Mesodermal cell (in vitro differentiated cells): Measurements from ENCODE around the gene DNAJC30.
A peak's percentile ranks its signal among the peaks of the same experiment; 100 is the strongest.
"Not testable (repeated sequence)": the region's sequence is repeated elsewhere in the genome, so short reads cannot be mapped to it uniquely, and the experiment has no call there.

Experiments used
- H3K27ac ChIP-seq: 2 replicates; pipeline ENCODE4 v1.7.0; 2013; ENCODE audit warnings: mild to moderate bottlenecking, low read depth, low read length, moderate library complexity; ENCODE audit not compliant: severe bottlenecking
- H3K36me3 ChIP-seq: 2 replicates; pipeline ENCODE4 v1.7.1; 2013; ENCODE audit warnings: mild to moderate bottlenecking, low read length, moderate library complexity; ENCODE audit not compliant: control insufficient read depth, insufficient read depth
- H3K4me1 ChIP-seq: one replicate; pipeline ENCODE4 v1.7.1; 2013; ENCODE audit warnings: mild to moderate bottlenecking, low read length; ENCODE audit not compliant: insufficient read depth, control insufficient read depth, poor library complexity, severe bottlenecking
- H3K4me3 ChIP-seq: 2 replicates; pipeline ENCODE4 v1.7.0; 2013; ENCODE audit warnings: low read length, control low read depth, mild to moderate bottlenecking; ENCODE audit not compliant: insufficient read depth, poor library complexity, severe bottlenecking; ENCODE audit errors: extremely low read depth
- H3K9me3 ChIP-seq: 2 replicates; pipeline ENCODE4 v1.7.1; 2013; ENCODE audit warnings: mild to moderate bottlenecking, low read length, moderate library complexity; ENCODE audit not compliant: control insufficient read depth
- WGBS, 2 experiments: methylation state at CpG; one replicate each; pipeline ENCODE4 v1.1.5; 2013; ENCODE audit warnings: missing lambda C conversion rate in 2 of 2; ENCODE audit not compliant: insufficient coverage in 2 of 2; 5-methylcytosine and 5-hydroxymethylcytosine counted together

Gene DNAJC30

DNA sequence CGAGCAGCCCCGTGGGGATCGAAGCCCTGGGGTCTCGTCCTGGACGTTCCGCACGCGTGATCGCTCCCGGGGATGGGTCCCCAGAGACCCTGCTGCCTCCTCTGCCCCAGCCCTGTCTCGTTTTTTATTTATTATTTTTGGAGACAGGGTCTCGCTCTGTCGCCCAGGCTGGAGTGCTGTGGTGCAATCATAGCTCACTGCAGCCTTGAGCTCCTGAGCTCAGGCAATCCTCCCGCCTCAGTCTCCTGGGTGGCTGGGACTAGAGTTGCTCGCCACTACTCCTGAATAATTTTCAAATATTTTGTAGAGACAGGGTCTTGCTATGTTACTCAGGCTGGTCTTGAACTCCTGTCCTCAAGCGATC lies 36.5 kb upstream of the DNAJC30 start:
- Histone ChIP-seq H3K4me3 (peak overlapping the region; percentile 23), H3K9me3 (no peaks in the 10 kb centered on the region), H3K27ac (no peak overlapping the region), H3K4me1 (peaks cover 27% of the 10 kb centered on the region), H3K36me3 (no peaks in the 10 kb centered on the region)
- 19% methylated on average over 12 to 15 of the region's 16 CpGs for WGBS, 2 experiments

DNA sequence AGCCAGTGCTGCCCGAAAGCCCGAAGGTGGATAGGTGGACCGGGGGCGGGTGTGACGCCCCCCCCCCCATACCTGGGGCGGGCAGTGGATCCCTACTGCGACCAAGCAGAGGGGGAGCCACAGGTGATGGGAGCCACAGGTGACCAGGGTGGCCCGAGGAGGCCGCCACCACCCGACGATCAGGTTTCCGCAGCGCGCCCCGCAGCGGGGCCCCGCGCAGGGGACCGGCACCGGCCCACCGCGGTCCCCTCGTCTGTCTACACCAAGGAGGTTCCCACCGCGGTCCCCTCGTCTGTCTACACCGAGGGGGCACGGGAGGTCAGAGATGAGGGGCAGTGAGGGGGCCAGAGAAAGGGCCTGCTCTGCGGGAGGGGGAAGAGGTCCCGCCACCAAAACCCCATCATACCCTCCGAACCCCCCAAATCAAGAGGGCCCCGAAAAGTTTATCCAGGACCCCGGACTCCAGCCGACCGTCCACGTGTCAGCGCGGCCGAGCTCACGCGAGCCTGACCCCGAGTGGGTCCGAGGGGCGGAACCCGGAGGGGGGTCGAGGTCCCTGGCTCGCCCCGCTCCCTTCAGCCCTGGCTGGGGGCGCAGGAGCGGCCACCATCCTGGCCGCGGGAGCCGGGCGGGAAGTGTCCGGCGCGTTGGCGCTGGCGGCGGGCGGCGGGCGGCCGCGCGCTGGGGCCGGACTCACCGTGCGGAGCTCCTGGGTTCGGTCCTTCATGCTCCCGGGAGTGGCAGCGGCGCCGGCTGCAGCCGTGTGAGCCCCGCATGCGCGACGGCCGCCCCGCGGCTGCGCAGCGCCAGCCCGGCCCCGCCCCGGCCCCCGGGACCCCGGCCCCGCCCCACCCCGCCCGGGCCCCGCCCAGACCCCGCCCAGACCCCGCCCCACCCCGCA lies 35.9 kb upstream of the DNAJC30 start, which contains the start of gene STX1A:
Gene STX1A, minus strand, starts transcription at position 765 of the 901 bp plus-strand sequence. Its CDS starts 38 bp downstream, at position 727.
- no peaks in the 10 kb centered on the region for H3K9me3 ChIP-seq
- WGBS, 2 experiments = 2 to 3% methylated on average over 36 to 60 of the region's 96 CpGs
- H3K4me1 ChIP-seq = peaks cover 27% of the 10 kb centered on the region
- H3K4me3 ChIP-seq = peak within 1 kb of the TSS; percentile 78
- no peaks in the 10 kb centered on the region for H3K36me3 ChIP-seq
- no peak within 1 kb of the TSS for H3K27ac ChIP-seq

GRCh38 chr7:73718438-73718881 lies 35.2 kb upstream of the DNAJC30 start:
- peaks cover 27% of the 10 kb centered on the region for H3K4me1 ChIP-seq
- 0 to 93% methylated on average over 1 to 2 of the region's 9 CpGs for WGBS, 2 experiments
- H3K9me3 ChIP-seq = no peaks in the 10 kb centered on the region
- H3K4me3 ChIP-seq = peak overlapping the region; percentile 78
- no peak overlapping the region for H3K27ac ChIP-seq
- H3K36me3 ChIP-seq = peaks cover 3% of the 10 kb centered on the region

- H3K4me1 ChIP-seq = peaks cover 27% of the 10 kb centered on the region
- 85 to 86% methylated on average over 10 of the region's 10 CpGs for WGBS, 2 experiments
- no peaks in the 10 kb centered on the region for H3K9me3 ChIP-seq
- no peak overlapping the region for H3K4me3 ChIP-seq
- H3K27ac ChIP-seq = no peak overlapping the region
- peaks cover 7% of the 10 kb centered on the region for H3K36me3 ChIP-seq
Observed at GRCh38 chr7:73717991-73718405, 34.7 kb upstream of the DNAJC30 start.

GRCh38 chr7:73717025-73717807 lies 34.0 kb upstream of the DNAJC30 start:
- peaks cover 27% of the 10 kb centered on the region for H3K4me1 ChIP-seq
- H3K4me3 ChIP-seq = no peak overlapping the region
- H3K36me3 ChIP-seq = peaks cover 8% of the 10 kb centered on the region
- no peak overlapping the region for H3K27ac ChIP-seq
- WGBS, 2 experiments = 96 to 97% methylated on average over 4 of the region's 13 CpGs
- H3K9me3 ChIP-seq = no peaks in the 10 kb centered on the region

DNA sequence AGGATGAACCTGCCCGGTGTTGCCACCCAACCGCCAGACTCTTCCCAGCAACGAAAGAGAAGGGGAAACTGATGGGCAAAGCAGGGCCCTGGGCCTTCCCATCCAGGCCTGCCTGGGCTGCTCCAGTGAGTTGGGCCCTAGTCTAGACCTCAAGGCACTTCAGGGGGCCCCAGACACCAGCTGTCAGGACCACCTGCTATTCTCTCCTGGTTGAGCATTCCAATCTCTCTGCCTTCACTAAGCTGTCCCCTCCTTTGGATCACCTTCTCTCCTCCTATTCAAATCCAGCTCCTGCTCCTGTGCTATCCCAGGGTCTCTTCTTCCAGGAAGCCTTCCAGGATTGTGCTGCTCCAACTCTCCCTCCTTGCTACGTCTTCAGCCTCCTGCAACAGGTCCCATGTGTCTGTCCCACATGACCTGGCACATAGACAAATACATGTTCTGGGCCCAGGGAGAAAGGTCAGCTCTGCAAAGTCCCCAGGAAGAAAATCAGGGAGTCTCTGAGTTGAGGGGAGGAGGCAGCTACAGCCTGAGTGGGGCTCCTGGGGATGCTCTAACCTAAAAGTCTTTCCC lies 33.2 kb upstream of the DNAJC30 start:
- Histone ChIP-seq H3K4me3 (no peak overlapping the region), H3K27ac (peak overlapping the region; percentile 49), H3K4me1 (peaks cover 27% of the 10 kb centered on the region), H3K36me3 (peaks cover 8% of the 10 kb centered on the region), H3K9me3 (no peaks in the 10 kb centered on the region)
- 87 to 92% methylated on average over 3 to 4 of the region's 4 CpGs for WGBS, 2 experiments

DNA sequence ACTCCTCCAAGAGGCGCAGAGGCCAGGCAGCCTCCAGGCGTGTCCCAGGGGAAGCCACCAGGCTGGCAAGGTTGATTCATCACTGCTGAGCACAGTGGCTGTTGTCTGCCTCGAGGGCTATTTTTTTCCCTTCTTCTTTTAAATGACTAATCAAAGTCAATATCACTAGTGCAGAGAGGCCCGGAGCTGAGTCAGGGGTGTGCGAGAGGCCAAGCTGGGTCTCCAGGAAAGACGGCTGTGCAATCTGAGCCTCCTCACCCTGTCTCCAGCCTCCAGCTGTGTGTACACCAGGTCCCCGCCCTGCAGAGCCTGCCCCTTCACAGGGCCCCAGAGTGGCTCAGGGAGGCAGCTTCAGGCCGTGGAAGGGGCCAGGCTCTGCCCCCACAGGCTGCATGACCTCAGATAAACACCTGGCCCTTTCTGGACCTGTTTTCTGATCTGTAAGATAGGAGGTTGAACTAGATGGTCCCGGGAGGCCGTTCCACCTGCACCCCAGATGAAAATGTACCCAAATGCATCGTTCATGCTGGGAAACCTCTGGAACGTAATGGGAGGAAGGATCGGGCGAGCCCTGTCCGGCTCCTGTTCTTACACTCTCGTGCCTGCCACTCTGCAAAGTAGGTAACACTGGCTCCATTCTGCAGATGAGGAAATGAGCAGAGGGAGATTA lies 32.5 kb upstream of the DNAJC30 start:
- 85 to 90% methylated on average over 15 of the region's 16 CpGs for whole genome bisulfite sequencing, 2 experiments
- H3K27ac ChIP-seq = peak overlapping the region; percentile 49
- no peaks in the 10 kb centered on the region for H3K9me3 ChIP-seq
- H3K36me3 ChIP-seq = peaks cover 8% of the 10 kb centered on the region
- no peak overlapping the region for H3K4me3 ChIP-seq
- H3K4me1 ChIP-seq = peaks cover 27% of the 10 kb centered on the region

- H3K4me3 ChIP-seq, H3K9me3 ChIP-seq, H3K27ac ChIP-seq: not testable (repeated sequence)
- Histone ChIP-seq H3K36me3 (peaks cover 11% of the 10 kb centered on the region), H3K4me1 (peaks cover 25% of the 10 kb centered on the region)
- 90 to 94% methylated on average over 5 to 6 of the region's 6 CpGs for WGBS, 2 experiments
Observed at GRCh38 chr7:73713319-73713718, 30.1 kb upstream of the DNAJC30 start.

- no peaks in the 10 kb centered on the region for H3K9me3 ChIP-seq
- H3K27ac ChIP-seq = no peak overlapping the region
- H3K4me1 ChIP-seq = peaks cover 19% of the 10 kb centered on the region
- 60% methylated on average over 1 of the region's 1 CpG; no CpG with 5 or more reads in 1 of the 2 experiments for WGBS, 2 experiments
- H3K36me3 ChIP-seq = peaks cover 11% of the 10 kb centered on the region
- no peak overlapping the region for H3K4me3 ChIP-seq
Observed at GRCh38 chr7:73712773-73713172, 29.5 kb upstream of the DNAJC30 start.

DNA sequence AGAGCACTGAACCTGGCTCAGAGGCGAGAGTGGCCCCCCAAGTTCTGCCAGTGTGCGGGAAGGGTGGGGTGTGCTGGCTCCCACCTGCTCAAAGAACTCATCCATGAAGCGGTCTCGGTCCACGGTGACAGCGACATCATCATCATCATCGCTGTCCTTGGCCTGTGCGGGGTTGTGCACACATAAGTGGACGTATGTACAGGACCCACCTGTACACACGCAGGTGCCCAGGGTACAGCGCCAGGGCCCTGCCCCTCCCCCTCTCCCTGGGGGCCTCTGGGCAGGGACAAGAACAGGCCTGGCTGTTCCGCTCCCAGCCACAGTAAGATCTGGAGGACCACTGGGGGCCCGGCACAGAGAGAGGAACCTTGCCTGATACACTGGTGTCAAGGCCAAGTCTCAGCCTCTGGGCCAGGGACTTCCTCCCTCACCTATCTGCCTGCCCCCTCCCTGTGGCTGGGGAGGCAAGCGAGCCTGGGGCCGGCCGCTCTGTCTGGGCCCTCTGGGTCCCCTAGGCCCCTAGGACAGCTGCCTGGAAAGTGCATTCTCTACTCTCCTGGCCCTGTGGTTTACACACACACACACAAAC lies 25.8 kb upstream of the DNAJC30 start:
- no peak overlapping the region for H3K4me3 ChIP-seq
- no peaks in the 10 kb centered on the region for H3K4me1 ChIP-seq
- 96% methylated on average over 12 to 16 of the region's 16 CpGs for WGBS, 2 experiments
- H3K36me3 ChIP-seq = peaks cover 20% of the 10 kb centered on the region
- no peaks in the 10 kb centered on the region for H3K9me3 ChIP-seq
- no peak overlapping the region for H3K27ac ChIP-seq
